GM10266 (cell line): Measurements from ENCODE around the gene GRAMD4.

Experiments used
- DNase-seq: peaks from one replicate; pipeline ENCODE4 v3.0.0; 2012; ENCODE audit errors: extremely low spot score
- CTCF ChIP-seq: IDR thresholded peaks from 2 replicates; pipeline ENCODE4 v1.5.1; 2012; ENCODE audit warnings: mild to moderate bottlenecking, low read depth; ENCODE audit not compliant: control insufficient read depth, insufficient read depth; ENCODE audit errors: missing control alignments

The GRAMD4 gene

GRCh38 chr22:46589871-46590271 is 30.3 kb upstream of the GRAMD4 start:
- no peak for TF ChIP-seq CTCF
- no peak for DNase-seq

GRCh38 chr22:46590334-46590733 is 29.9 kb upstream of the GRAMD4 start:
- no peak for TF ChIP-seq CTCF

GRCh38 chr22:46591930-46592329 is 28.3 kb upstream of the GRAMD4 start:
- no peak for TF ChIP-seq CTCF
- no peak for DNase-seq

More at GRCh38 chr22:46590334-46590733, 29.9 kb upstream of the GRAMD4 start:
- DNase-seq, result no peak

GRCh38 chr22:46592390-46592872 is 27.8 kb upstream of the GRAMD4 start:
- no peak for TF ChIP-seq CTCF
- peak; percentile 75 for DNase-seq

- no peak for TF ChIP-seq CTCF
- DNase-seq, result peak; percentile 55
Observed at GRCh38 chr22:46593211-46593681, 26.9 kb upstream of the GRAMD4 start.

- no peak for TF ChIP-seq CTCF
- DNase-seq, result no peak
Observed at GRCh38 chr22:46593996-46594946, 25.9 kb upstream of the GRAMD4 start.

- no peak for TF ChIP-seq CTCF
- no peak for DNase-seq
Observed at GRCh38 chr22:46594947-46595298, 25.3 kb upstream of the GRAMD4 start.
